Measurements from ENCODE around the gene TRAF3IP1. TPM values are rescaled to one million over a fixed set of nuclear protein-coding genes. Genes with fewer than 3 reads are reported as not detected.

Gene TRAF3IP1
- total RNA-seq, 6 experiments from 2014 or later: 15.7 to 21.7 (median 17.6) TPM

DNA sequence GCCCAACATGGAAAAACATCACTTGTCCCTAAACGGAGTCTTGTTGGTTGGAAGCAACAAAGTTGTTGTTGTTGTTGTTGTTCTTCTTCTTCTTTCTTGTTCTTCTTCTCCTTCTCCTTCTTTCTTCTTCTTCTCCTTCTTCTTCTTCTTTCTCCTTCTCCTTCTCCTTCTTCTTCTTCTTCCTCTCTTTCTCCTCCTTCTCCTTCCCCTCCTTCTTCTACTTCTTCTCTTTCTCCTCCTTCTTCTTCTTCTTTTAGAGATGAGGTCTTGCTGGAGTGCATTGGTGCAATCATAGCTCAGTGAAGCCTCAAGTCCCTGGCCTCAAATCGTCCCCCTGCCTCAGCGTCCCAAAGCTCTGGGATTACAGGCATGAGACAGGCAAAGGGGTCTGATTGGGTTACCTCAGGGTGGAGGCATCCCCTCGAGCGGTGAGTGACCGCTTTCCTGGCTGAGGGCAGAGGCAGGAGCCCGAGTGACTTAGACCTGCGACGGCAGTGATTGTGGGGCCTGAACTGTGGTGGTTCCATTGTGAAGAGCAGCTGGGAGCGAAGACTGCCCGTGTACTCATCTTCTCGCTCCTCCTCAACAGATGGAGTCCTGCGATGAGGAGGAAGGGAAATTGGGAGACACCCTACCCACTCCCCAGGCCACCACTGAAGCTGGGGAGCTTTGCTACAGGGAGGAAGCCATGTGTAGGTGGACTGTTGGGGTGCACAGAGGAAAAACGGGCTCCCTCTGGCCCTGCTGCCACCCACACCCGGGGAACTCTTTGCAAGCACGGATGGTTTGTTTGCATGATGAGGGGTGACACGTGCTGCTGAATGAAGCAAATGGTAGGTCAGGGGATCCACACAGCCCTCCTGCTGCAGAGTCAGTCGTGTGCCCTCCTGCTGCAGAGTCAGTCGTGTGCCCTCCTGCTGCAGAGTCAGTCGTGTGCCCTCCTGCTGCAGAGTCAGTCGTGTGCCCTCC lies 24.9 kb upstream of the TRAF3IP1 start:
- no peaks in the 10 kb centered on the region for H3K9me3 Mint-ChIP-seq
- H3K4me3 Mint-ChIP-seq: no peak overlapping the region
- no peaks in the 10 kb centered on the region for H3K36me3 Mint-ChIP-seq (ENCODE audit: low read depth)
- H3K4me1 Mint-ChIP-seq (ENCODE audit: low read depth): no peaks in the 10 kb centered on the region
- no peak for DNase-seq
- TF ChIP-seq, protein P1, sequence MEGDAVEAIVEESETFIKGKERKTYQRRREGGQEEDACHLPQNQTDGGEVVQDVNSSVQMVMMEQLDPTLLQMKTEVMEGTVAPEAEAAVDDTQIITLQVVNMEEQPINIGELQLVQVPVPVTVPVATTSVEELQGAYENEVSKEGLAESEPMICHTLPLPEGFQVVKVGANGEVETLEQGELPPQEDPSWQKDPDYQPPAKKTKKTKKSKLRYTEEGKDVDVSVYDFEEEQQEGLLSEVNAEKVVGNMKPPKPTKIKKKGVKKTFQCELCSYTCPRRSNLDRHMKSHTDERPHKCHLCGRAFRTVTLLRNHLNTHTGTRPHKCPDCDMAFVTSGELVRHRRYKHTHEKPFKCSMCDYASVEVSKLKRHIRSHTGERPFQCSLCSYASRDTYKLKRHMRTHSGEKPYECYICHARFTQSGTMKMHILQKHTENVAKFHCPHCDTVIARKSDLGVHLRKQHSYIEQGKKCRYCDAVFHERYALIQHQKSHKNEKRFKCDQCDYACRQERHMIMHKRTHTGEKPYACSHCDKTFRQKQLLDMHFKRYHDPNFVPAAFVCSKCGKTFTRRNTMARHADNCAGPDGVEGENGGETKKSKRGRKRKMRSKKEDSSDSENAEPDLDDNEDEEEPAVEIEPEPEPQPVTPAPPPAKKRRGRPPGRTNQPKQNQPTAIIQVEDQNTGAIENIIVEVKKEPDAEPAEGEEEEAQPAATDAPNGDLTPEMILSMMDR (IDR thresholded peaks at IDR 0.05): no peak
- H3K27ac Mint-ChIP-seq: no peak overlapping the region
- H3K27me3 Mint-ChIP-seq (ENCODE audit: insufficient read depth): peaks cover 26% of the 10 kb centered on the region

DNA sequence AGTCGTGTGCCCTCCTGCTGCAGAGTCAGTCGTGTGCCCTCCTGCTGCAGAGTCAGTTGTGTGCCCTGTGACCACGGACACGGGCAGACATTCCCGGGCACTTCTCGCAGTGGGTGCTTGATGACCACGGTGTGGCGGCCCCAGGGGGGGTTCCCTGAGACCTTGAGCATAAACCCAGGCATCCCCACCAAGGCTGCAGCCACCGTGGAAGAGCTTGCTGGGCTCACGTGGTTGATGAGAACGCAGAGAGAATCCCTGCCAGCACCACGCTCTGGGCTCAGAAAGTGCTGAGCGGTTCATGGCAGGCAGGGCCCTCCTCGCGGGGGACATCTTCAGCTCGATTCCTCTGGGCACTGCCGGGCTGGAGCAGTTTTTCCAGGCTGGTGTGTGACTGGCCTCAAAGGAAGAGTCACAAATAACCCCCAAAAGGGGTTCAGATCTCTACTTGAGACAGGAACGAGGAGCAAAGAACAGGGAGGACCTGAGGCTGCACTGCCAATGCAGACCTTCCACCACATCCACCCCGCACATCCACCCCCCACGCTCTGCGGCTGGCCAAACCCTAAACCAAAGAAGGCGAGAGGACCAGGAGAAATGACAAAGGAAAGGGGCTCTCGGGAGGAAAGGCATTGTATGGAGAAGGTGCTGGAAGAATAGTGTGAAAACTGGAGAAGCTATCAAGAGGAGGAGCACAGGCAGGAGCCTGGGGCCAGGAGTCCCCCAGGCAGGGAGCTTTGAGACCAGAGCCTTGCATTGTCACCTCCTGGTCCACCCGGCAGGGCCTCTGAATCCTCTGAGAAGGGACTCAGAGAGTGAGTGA lies 23.5 kb upstream of the TRAF3IP1 start:
- Mint-ChIP-seq H3K27me3 (ENCODE audit: insufficient read depth) (peaks cover 28% of the 10 kb centered on the region), H3K27ac (no peak overlapping the region), H3K36me3 (ENCODE audit: low read depth) (no peaks in the 10 kb centered on the region), H3K9me3 (no peaks in the 10 kb centered on the region), H3K4me1 (ENCODE audit: low read depth) (no peaks in the 10 kb centered on the region), H3K4me3 (no peak overlapping the region)
- TF ChIP-seq, protein P1 (IDR thresholded peaks at IDR 0.05): no peak
- DNase-seq: no peak

DNA sequence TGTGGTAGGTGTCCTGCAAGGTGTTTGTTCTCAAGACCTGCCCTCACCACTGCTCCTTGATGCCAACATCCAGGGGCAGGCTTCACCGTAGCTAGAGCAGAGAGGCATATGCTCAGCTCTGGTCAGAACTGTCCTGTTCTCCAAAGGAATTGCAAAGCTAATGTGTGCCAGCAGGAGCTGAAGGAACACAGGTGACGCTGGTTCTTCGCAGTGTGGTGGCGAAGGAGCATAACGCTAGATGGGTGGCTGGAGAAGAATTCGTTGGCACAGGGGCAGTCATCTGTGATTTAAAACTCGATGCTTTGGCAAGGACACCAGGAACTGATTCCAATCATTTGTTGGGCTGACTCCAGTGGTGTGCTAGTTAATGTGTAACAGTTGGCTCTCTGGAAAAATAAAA lies 20.5 kb upstream of the TRAF3IP1 start:
- peaks cover 26% of the 10 kb centered on the region for H3K27me3 Mint-ChIP-seq (ENCODE audit: insufficient read depth)
- H3K9me3 Mint-ChIP-seq: no peaks in the 10 kb centered on the region
- H3K27ac Mint-ChIP-seq: no peak overlapping the region
- DNase-seq: no peak
- H3K4me3 Mint-ChIP-seq: no peak overlapping the region
- H3K36me3 Mint-ChIP-seq (ENCODE audit: low read depth): no peaks in the 10 kb centered on the region
- H3K4me1 Mint-ChIP-seq (ENCODE audit: low read depth): no peaks in the 10 kb centered on the region
- TF ChIP-seq, protein P1 (IDR thresholded peaks at IDR 0.05): no peak

DNA sequence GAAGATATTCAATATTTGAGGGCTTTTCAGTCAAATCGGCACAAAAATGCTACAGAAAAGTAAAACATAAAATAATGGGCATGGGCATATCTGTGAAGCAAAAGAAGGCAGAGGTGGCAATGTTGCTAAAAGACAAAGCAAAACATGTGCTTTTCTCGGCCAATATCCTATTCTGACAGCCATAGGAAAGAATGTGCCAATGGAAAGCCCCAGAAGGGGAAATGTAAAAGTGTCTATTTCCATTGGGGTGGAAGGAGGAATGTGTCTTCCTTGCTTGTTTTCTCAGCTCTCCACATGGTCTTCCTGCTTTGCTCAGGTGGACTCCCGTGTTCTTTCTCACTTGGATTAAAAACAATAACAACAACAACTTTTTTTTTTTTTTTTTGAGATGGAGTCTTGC lies 18.2 kb upstream of the TRAF3IP1 start:
- Mint-ChIP-seq H3K4me1 (ENCODE audit: low read depth) (no peaks in the 10 kb centered on the region), H3K36me3 (ENCODE audit: low read depth) (no peaks in the 10 kb centered on the region), H3K27me3 (ENCODE audit: insufficient read depth) (peaks cover 24% of the 10 kb centered on the region), H3K4me3 (no peak overlapping the region), H3K27ac (no peak overlapping the region), H3K9me3 (no peaks in the 10 kb centered on the region)
- no peak for DNase-seq
- TF ChIP-seq, protein P1 (IDR thresholded peaks at IDR 0.05): no peak

DNA sequence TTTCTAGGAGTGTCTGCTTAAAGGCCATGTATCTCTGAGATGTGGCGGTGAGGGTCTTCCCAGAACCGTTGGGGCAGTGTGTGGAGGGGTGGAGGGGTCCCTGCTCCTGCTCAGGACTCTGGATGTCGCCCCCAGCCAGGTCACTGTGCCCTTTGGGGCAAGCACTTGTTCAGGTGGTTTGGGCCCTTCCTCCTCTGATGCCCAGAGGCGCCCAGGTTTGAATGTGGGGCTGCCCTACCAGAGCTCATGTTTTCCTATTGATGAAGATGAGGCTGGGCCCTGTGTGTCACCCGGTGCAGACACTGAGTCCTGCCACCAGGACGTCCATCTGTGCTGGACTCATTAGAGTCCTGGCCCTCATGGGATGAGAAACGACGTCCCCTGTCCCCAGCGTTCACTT lies 17.6 kb upstream of the TRAF3IP1 start:
- Mint-ChIP-seq H3K9me3 (no peaks in the 10 kb centered on the region), H3K4me1 (ENCODE audit: low read depth) (no peaks in the 10 kb centered on the region)

More for the DNA sequence above, 17.6 kb upstream of the TRAF3IP1 start:
- Mint-ChIP-seq H3K27ac (no peak overlapping the region), H3K4me3 (no peak overlapping the region), H3K27me3 (ENCODE audit: insufficient read depth) (peaks cover 24% of the 10 kb centered on the region), H3K36me3 (ENCODE audit: low read depth) (no peaks in the 10 kb centered on the region)
- TF ChIP-seq, protein P1 (IDR thresholded peaks at IDR 0.05): no peak
- DNase-seq: no peak

All from HFFc6 (cell line).